GM21619 (cell line): ENCODE results near the gene ADAMTS8.

Source experiments
- ATAC-seq: cut with Tn5 transposase; IDR thresholded peaks from one replicate; pipeline ENCODE4 v1.9.1; 2021; ENCODE audit not compliant: unreplicated experiment

ADAMTS8 gene

DNA sequence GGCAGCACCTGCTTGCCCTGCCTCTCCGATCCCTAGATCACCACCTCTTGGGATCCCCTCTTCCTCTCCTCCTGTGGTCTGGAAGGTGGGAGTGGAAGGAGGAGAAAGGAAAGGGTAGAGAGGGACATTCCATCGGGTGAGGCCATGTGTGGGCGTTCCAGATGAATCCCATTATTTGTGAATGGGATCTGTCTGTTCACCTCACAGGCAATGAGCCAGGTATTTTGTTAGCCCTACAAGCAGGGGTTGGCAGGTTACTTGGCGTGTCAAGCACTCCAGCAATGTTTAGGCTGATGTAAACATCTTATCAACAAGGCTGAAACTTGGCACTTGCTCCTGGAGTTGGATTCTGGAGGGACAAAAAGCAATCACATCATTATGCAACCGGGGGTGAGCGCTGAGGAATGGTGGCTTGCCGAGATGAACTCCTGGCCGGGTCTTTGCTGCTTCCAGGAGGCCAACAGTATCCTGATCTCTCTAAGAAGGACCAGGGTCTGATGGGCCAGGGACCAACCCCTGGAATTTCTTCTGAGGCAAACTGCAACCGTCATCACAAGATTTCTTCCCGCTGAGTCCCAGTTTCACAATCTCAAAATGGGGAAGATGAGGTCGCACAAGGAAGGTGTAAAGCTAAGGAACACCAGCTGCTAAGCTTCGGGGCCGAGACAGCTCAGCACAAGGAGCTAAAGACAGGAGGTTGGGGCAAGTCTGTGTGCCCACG is 7.8 kb downstream of the ADAMTS8 start:
- ATAC-seq, result no peak

GRCh38 chr11:130418756-130419155 is 9.7 kb downstream of the ADAMTS8 start:
- ATAC-seq, result no peak

GRCh38 chr11:130418210-130418609 is 10.2 kb downstream of the ADAMTS8 start:
- no peak for ATAC-seq

- ATAC-seq, result no peak
Observed at GRCh38 chr11:130416906-130417305, 11.5 kb downstream of the ADAMTS8 start.

GRCh38 chr11:130416530-130416882 is 11.9 kb downstream of the ADAMTS8 start:
- ATAC-seq, result no peak

DNA sequence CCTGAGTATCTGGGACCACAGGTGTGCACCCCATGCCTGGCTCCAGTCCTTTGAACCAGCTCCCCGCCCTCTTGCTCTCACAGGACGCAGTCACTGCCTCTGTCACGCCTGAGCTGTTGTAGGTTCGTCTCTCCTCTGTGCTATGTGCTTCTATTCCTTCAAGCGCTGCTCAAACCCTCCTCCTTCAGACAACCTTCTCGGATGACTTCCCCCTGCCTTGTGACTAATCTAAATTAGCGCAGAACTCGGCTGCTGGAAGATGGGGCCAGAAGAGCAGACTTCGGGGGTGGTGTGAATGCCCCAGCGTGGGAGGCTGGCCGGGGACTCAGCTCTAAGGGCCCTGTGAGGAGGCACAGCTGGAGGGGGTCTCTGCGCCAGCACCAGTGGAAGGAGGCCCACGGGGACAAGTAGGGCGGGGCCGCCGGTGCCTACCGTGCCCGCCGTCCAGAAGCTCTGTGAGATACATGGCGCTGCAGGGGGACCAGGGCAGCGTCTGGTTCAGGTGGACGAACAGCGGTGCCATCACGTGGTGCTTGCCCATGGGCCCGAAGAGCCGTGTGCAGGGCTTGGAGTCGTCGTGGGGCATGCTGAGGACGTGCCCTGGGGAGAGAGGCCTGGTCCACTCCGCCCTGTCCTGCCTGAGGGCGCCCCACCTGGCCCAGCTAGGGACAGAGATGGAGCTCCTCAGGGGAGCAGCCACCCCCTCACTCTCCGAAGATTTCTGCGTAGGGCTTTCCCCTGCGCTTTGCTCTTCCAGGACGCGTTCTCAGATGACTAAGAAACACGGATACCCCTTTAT is 12.5 kb downstream of the ADAMTS8 start:
- ATAC-seq, result no peak

- no peak for ATAC-seq
Observed at GRCh38 chr11:130414107-130415080, 14.0 kb downstream of the ADAMTS8 start.

GRCh38 chr11:130413405-130414106 is 14.9 kb downstream of the ADAMTS8 start:
- ATAC-seq, result no peak

DNA sequence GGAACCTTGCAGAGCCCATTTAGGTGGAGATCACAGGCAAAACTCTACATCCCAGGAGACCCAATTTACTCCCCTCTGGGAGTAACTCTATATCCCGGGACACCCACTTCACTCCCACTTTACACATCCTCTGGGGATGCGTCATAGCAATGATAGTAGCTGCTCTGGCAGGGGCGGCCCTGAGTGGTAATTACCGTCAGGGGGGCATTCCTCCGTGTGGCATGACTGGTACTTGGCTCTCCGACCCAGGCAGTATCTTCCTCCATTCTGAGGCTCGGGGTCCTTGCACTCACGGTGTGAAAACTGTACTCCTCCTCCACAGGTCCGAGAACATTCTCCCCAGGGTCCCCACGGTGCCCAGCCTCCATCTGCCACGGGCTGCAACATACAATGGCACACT is 17.2 kb downstream of the ADAMTS8 start:
- no peak for ATAC-seq

GRCh38 chr11:130409594-130410388 is 18.6 kb downstream of the ADAMTS8 start:
- ATAC-seq, result no peak

- no peak for ATAC-seq
Observed at GRCh38 chr11:130408901-130409300, 19.5 kb downstream of the ADAMTS8 start.

GRCh38 chr11:130408401-130408890 is 20.0 kb downstream of the ADAMTS8 start:
- no peak for ATAC-seq

- ATAC-seq, result no peak
Observed at GRCh38 chr11:130407978-130408377, 20.4 kb downstream of the ADAMTS8 start.

DNA sequence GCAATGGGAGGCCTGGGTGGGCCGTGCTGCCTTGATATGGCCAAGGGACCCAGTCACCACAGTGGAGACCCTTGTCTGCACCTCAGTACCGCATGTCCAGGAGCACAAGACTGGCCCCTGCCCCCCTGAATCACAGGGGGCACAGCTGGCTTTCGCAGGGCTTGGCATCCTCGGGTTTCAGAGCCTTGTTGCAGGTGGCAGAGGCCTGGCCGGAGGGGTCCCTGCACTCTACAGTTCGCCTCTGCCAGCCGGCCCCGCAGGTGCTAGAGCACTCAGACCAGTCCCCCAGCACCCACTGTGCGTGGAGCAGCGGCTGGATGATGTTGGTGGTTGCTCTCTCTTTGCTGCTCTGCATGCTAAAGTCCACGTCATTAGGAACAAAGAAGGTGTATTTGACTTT is 23.0 kb downstream of the ADAMTS8 start:
- no peak for ATAC-seq

DNA sequence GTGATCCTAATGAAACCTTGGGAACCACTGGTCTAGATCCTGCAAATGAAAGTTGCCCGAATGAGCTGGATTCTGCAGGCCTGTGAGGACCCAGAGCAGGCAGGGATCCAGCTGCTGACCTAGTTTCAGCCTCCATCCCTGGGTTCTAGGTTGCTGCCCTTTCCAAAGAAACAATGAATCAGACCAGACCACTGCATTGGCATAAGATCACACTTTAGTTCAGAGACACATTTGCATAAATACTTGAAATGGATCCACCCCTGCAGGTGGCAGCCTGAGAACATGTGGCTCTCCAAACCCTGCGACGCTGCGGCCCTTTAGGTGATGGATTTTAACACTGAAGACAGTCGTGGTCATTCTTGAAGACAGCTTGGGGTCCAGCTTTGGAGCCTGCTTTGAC is 23.7 kb downstream of the ADAMTS8 start:
- ATAC-seq, result no peak

DNA sequence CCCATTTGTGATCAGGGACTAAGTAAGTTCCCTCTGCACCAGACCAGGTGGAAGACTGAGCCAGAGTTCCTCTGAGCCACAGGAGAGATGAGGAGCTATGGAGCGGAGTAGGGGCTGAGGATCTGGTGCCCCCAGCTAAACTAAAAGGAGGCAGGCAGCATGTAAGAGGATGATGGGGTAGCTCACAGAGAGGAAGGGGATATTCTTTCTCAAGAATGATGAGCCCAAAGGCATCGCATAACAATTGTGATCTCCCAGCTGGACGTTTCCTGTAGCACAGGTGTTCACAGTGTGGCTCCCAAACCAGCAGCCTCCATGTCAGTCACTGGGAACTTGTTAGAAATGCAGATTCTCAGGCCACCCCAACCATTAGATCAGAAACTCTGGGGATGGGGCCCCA is 24.4 kb downstream of the ADAMTS8 start:
- ATAC-seq, result no peak

DNA sequence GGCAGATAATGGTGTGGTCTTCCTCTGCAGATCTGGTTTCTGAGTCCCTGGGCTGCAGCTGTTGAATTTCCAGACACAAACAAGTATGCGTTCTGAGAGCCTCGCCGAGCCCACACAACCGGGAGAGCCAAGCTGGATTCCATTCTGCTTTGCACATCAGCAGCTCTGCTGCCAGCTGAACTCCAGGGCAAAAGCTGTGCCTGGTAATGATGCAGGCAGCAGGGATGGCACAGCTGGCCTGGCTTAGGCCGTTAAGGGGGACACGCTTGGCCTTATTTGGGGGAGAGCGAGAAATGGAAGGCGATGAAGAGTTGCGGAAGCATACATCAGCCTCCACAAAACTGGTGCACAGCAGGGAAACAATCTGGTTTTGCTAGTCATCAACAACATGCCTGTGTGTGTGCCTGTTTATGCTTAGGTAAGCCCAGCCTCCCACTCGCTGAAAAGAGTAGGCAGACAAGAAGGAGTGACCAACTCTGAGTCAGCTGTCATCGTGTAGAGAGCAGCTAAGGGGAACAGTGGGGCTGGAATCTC is 25.1 kb downstream of the ADAMTS8 start:
- ATAC-seq, result no peak

- ATAC-seq, result no peak
Observed at GRCh38 chr11:130402570-130402969, 25.8 kb downstream of the ADAMTS8 start.

- ATAC-seq, result no peak
Observed at GRCh38 chr11:130400781-130401483, 27.5 kb downstream of the ADAMTS8 start.
